Fibroblast of lung (primary cell): ENCODE data around the gene HIPK2. TPM values are rescaled to one million over a fixed set of nuclear protein-coding genes. Genes with fewer than 3 reads are reported as not detected.

Experiments
- DNase-seq, 2 donors: peaks; one replicate each; pipeline versions ENCODE4 v3.0.0 to v3.0.0-alpha.2; 2010; ENCODE audit warnings: low read depth in 2 of 2
- H2AFZ ChIP-seq: 2 replicates; pipeline ENCODE4 v1.5.1; 2012; ENCODE audit warnings: low read length, control low read depth, inconsistent platforms
- H3K27ac ChIP-seq: 2 replicates; pipeline ENCODE4 v1.5.1; 2011; ENCODE audit warnings: low read length, control low read depth; ENCODE audit not compliant: insufficient read depth
- H3K27me3 ChIP-seq: 2 replicates; pipeline ENCODE4 v1.5.1; 2011; ENCODE audit warnings: mild to moderate bottlenecking, low read length; ENCODE audit not compliant: control insufficient read depth, insufficient read depth
- H3K36me3 ChIP-seq: 2 replicates; pipeline ENCODE4 v1.5.1; 2011; ENCODE audit warnings: low read length; ENCODE audit not compliant: control insufficient read depth, insufficient read depth
- H3K4me1 ChIP-seq: 2 replicates; pipeline ENCODE4 v1.5.1; 2011; ENCODE audit warnings: low read length; ENCODE audit not compliant: control insufficient read depth, insufficient read depth; ENCODE audit errors: extremely low read depth
- H3K4me2 ChIP-seq: 2 replicates; pipeline ENCODE4 v1.5.1; 2011; ENCODE audit warnings: low read length, control low read depth; ENCODE audit not compliant: insufficient read depth; ENCODE audit errors: extremely low read depth
- H3K4me3 ChIP-seq, 4 experiments: fragments of 200-600 bp in 1 of 4; sonication (generic) in 1 of 4; replicated peaks in 1 of 4; 2 replicates each; pipeline ENCODE4 v1.5.1; 2011 to 2016; ENCODE audit warnings: low read length in 4 of 4, low read depth in 3 of 4, mild to moderate bottlenecking in 3 of 4, control low read depth in 2 of 4, inconsistent platforms in 1 of 4, mixed read lengths in 1 of 4; ENCODE audit not compliant: insufficient read depth in 1 of 4; ENCODE audit errors: control extremely low read depth in 1 of 4
- H3K79me2 ChIP-seq: 2 replicates; pipeline ENCODE4 v1.5.1; 2012; ENCODE audit warnings: mild to moderate bottlenecking, low read length, inconsistent platforms; ENCODE audit not compliant: control insufficient read depth, insufficient read depth
- H3K9ac ChIP-seq: 2 replicates; pipeline ENCODE4 v1.5.1; 2011; ENCODE audit warnings: mild to moderate bottlenecking, low read length, control low read depth; ENCODE audit not compliant: insufficient read depth
- H3K9me3 ChIP-seq: 2 replicates; pipeline ENCODE4 v1.5.1; 2012; ENCODE audit warnings: low read depth, low read length; ENCODE audit not compliant: control insufficient read depth, insufficient read depth
- H4K20me1 ChIP-seq: 2 replicates; pipeline ENCODE4 v1.5.1; 2011; ENCODE audit warnings: low read length; ENCODE audit not compliant: control insufficient read depth, insufficient read depth; ENCODE audit errors: extremely low read depth
- EZH2 ChIP-seq: IDR thresholded peaks from 2 replicates; pipeline ENCODE4 v1.5.1; 2012; ENCODE audit warnings: low read length, control low read depth, mild to moderate bottlenecking; ENCODE audit errors: missing control alignments
- polyA plus RNA-seq, 2 donors: library from polyadenylated mRNA; depleted of rRNA in 1 of 2; stranded (reverse) in 1 of 2; unstranded in 1 of 2; fragments of >200 nt; gene quantifications; 2 replicates each; pipeline ENCODE4 v1.2.1, GENCODE V29; 2011 to 2012; ENCODE audit warnings: missing spikeins in 1 of 2
- total RNA-seq: library from RNA; depleted of rRNA; stranded (reverse); fragments of >200 nt; gene quantifications from 2 replicates; pipeline ENCODE4 v1.2.1, GENCODE V29; 2014
- TF ChIP-seq, protein P1 (sequence below), 2 donors: IDR thresholded peaks in 1 of 2; conservative IDR thresholded peaks in 1 of 2; 1 replicate in 1 of 2; 2 replicates in 1 of 2; pipeline ENCODE4 v1.5.1; 2011 to 2012; ENCODE audit warnings: low read length in 2 of 2, control low read depth in 1 of 2, inconsistent platforms in 1 of 2, low read depth in 1 of 2, mild to moderate bottlenecking in 1 of 2

Gene HIPK2
- total and polyA plus RNA-seq, 2 donors (not counting 1 experiment from before 2014, with no cell fraction given): 10.1 to 11.1 TPM

DNA sequence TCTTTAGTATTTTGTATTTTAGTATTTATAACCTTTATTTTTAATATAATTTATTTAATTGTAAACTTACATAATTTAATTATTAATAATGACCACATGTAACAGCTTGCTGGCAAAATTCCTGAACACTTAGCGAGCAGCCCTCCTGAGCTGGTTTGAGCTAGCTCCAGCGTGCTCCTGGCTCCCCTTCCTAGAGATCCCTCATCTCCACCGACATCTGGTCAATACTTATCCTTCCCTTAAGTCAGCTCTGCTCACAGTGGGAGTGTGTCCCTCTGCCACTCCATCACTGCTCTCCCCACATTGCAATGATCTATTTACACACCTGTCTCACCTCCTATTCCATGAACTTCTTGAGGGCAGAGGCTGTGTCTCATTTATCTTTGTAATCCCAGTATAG lies 30.6 kb upstream of the HIPK2 start:
- Histone ChIP-seq H3K79me2 (no peaks in the 10 kb centered on the region), H3K4me1 (no peaks in the 10 kb centered on the region), H3K27ac (no peak overlapping the region), H3K4me2 (no peak overlapping the region), H3K36me3 (no peaks in the 10 kb centered on the region), H2AFZ (no peak overlapping the region), H3K27me3 (no peaks in the 10 kb centered on the region), H3K9ac (no peak overlapping the region), H3K9me3 (no peaks in the 10 kb centered on the region), H4K20me1 (no peaks in the 10 kb centered on the region), H3K4me3 (no peak overlapping the region)
- DNase-seq: no peak
- TF ChIP-seq EZH2: no peak
- TF ChIP-seq, protein P1, sequence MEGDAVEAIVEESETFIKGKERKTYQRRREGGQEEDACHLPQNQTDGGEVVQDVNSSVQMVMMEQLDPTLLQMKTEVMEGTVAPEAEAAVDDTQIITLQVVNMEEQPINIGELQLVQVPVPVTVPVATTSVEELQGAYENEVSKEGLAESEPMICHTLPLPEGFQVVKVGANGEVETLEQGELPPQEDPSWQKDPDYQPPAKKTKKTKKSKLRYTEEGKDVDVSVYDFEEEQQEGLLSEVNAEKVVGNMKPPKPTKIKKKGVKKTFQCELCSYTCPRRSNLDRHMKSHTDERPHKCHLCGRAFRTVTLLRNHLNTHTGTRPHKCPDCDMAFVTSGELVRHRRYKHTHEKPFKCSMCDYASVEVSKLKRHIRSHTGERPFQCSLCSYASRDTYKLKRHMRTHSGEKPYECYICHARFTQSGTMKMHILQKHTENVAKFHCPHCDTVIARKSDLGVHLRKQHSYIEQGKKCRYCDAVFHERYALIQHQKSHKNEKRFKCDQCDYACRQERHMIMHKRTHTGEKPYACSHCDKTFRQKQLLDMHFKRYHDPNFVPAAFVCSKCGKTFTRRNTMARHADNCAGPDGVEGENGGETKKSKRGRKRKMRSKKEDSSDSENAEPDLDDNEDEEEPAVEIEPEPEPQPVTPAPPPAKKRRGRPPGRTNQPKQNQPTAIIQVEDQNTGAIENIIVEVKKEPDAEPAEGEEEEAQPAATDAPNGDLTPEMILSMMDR (conservative IDR thresholded peaks at IDR 0.05 in 1 of 2, IDR thresholded peaks at IDR 0.05 in 1 of 2; ENCODE audit: low read depth in 1 of 2, low read length in 2 of 2): no peak

DNA sequence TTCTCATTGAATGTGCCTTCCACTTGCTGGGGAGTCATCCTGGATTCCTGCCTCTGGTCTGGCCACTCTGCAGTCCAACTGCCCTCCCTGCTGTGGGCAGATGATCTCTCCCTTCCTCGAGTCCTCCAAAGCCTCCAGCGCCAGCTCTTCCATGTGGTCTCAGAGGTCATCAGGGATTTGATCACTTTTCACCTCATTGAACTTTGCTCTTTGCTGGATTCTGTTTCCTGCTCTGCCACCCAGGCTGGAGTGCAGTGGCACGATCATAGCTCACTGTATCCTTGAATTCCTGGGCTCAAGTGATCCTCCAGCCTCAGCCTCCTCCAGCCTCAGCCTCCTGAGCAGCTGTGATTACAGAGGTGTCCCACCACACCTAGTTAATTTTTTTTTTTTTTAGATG lies 29.2 kb upstream of the HIPK2 start:
- Histone ChIP-seq H3K36me3 (no peaks in the 10 kb centered on the region), H3K9ac (no peak overlapping the region), H2AFZ (no peak overlapping the region), H3K9me3 (no peaks in the 10 kb centered on the region), H3K79me2 (no peaks in the 10 kb centered on the region), H3K27ac (no peak overlapping the region), H3K4me2 (no peak overlapping the region), H3K27me3 (no peaks in the 10 kb centered on the region), H4K20me1 (no peaks in the 10 kb centered on the region), H3K4me3 (no peak overlapping the region), H3K4me1 (no peaks in the 10 kb centered on the region)
- no peak for TF ChIP-seq EZH2
- TF ChIP-seq, protein P1 (conservative IDR thresholded peaks at IDR 0.05 in 1 of 2, IDR thresholded peaks at IDR 0.05 in 1 of 2; ENCODE audit: low read depth in 1 of 2, low read length in 2 of 2): no peak
- DNase-seq: no peak

DNA sequence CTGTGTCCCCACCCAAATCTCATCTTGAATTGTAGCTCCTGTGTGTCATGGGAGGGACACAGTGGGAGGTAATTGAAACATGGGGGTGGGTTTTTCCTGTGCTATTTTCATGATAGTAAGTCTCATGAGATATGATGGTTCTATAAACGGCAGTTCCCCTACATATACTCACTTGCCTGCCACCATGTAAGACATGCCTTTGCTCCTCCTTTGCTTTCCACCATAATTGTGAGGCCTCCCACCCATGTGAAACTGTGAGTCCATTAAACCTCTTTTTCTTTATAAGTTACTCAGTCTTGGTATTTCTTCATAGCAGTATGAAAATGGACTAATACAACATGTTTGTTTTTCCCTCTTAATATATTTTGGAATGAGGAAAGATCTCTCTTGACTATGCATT lies 26.8 kb upstream of the HIPK2 start:
- TF ChIP-seq EZH2: no peak
- TF ChIP-seq, protein P1 (conservative IDR thresholded peaks at IDR 0.05 in 1 of 2, IDR thresholded peaks at IDR 0.05 in 1 of 2; ENCODE audit: low read depth in 1 of 2, low read length in 2 of 2): no peak
- H3K79me2 ChIP-seq: no peaks in the 10 kb centered on the region
- no peaks in the 10 kb centered on the region for H3K36me3 ChIP-seq
- H2AFZ ChIP-seq: no peak overlapping the region
- no peak overlapping the region for H3K4me3 ChIP-seq
- DNase-seq: no peak
- no peaks in the 10 kb centered on the region for H3K27me3 ChIP-seq
- H4K20me1 ChIP-seq: no peaks in the 10 kb centered on the region
- no peaks in the 10 kb centered on the region for H3K9me3 ChIP-seq
- H3K9ac ChIP-seq: no peak overlapping the region
- no peak overlapping the region for H3K27ac ChIP-seq
- H3K4me1 ChIP-seq: no peaks in the 10 kb centered on the region
- no peak overlapping the region for H3K4me2 ChIP-seq
